ENCODE data around the gene PRPF6. TPM values are rescaled to one million over a fixed set of nuclear protein-coding genes. Genes with fewer than 3 reads are reported as not detected.

The PRPF6 gene
- total and polyA plus RNA-seq, 8 donors = 49.8 to 85.4 (median 80.3) TPM

DNA sequence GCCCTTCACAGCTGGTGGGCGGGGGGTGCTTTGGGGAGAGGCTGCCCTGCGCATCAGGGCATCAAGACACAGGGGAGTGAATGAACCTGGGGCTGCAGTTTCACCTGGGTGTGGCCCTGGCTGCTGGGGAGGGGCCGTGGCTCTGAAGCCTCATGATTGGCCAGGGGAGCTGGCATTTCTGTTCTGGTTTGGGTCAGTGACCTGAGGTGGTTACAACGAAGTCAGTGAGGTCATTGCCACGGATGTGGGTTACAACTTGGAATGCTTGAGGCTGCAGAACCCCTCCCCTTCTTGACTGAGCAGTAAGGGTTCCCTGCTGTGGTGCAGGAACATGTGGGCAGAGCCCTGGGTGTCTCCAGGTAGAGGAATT, 85.0 kb downstream of the PRPF6 start:
- no peak overlapping the region for H3K4me3 ChIP-seq
- H3K4me1 ChIP-seq = peaks cover 16 to 41% of the 10 kb centered on the region in 2 donors
- H3K36me3 ChIP-seq = no peaks in the 10 kb centered on the region
- H3K9me3 ChIP-seq = no peaks in the 10 kb centered on the region
- intact Hi-C loops (cut with DNase I) = no loop called here
- H3K27ac ChIP-seq = no peak overlapping the region
- TF ChIP-seq CTCF (IDR thresholded peaks at IDR 0.05) = no peak
- no peak for DNase-seq
- H3K27me3 ChIP-seq = no peaks in the 10 kb centered on the region
- no peak for ATAC-seq

GRCh38 chr20:64067005-64067632, 86.2 kb downstream of the PRPF6 start:
- H3K9me3 ChIP-seq = no peaks in the 10 kb centered on the region
- DNase-seq = no peak
- intact Hi-C loops (cut with DNase I) = no loop called here

DNA sequence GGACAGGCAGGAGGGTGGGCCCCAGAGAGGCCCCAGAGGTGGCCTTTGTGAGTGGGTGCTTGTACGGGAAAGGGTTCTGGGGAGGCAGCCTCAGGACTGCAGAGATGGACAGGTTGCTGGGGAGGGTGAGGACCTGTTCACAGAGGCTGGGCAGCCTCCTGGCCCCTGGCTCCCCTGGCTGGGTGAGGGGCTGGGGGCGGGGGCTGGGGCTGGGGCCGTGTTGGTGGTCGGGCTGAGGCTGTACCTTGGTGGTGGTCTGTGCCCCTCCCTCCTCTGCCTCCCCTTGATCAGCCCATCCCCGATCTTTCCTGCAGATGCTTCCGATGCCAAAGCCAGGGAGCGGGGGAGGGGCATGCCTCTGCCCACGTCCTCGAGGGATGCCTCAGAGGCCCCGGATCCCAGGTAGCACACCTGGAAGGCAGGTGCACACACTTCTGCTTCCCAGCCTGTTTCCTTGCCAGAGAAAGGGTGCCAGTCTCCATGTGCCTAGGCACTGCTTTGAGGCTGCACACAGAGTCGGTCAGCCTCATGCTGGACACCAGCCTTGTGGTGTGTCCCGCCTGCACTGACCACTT, 86.9 kb downstream of the PRPF6 start:
- TF ChIP-seq CTCF (IDR thresholded peaks at IDR 0.05) = no peak
- no peak for ATAC-seq
- intact Hi-C loops (cut with DNase I) = no loop called here

More at GRCh38 chr20:64067005-64067632, 86.2 kb downstream of the PRPF6 start:
- no peak for TF ChIP-seq CTCF (IDR thresholded peaks at IDR 0.05)
- Histone ChIP-seq H3K4me3 (no peak overlapping the region), H3K27me3 (no peaks in the 10 kb centered on the region), H3K27ac (no peak overlapping the region), H3K36me3 (peaks cover 0 to 8% of the 10 kb centered on the region in 2 donors), H3K4me1 (peaks cover 15 to 41% of the 10 kb centered on the region in 2 donors)
- no peak for ATAC-seq

GRCh38 chr20:64068386-64069208, 87.7 kb downstream of the PRPF6 start:
- intact Hi-C loops (cut with DNase I) = no loop called here
- DNase-seq (no peak), ATAC-seq (no peak)
- Histone ChIP-seq H3K27me3 (no peaks in the 10 kb centered on the region), H3K4me1 (peaks cover 10 to 30% of the 10 kb centered on the region in 2 donors), H3K27ac (no peak overlapping the region), H3K36me3 (peaks cover 0 to 23% of the 10 kb centered on the region in 2 donors), H3K9me3 (no peaks in the 10 kb centered on the region), H3K4me3 (no peak overlapping the region)
- TF ChIP-seq CTCF (IDR thresholded peaks at IDR 0.05) = no peak

More for the DNA sequence above, 86.9 kb downstream of the PRPF6 start:
- Histone ChIP-seq H3K36me3 (peaks cover 0 to 15% of the 10 kb centered on the region in 2 donors), H3K27me3 (no peaks in the 10 kb centered on the region), H3K4me1 (peaks cover 10 to 35% of the 10 kb centered on the region in 2 donors), H3K4me3 (no peak overlapping the region), H3K9me3 (no peaks in the 10 kb centered on the region), H3K27ac (no peak overlapping the region)
- no peak for DNase-seq

GRCh38 chr20:64069209-64069613, 88.3 kb downstream of the PRPF6 start:
- peaks cover 4 to 24% of the 10 kb centered on the region in 2 donors for H3K4me1 ChIP-seq
- DNase-seq (no peak), ATAC-seq (no peak)
- intact Hi-C loops (cut with DNase I) = no loop called here
- no peaks in the 10 kb centered on the region for H3K27me3 ChIP-seq
- H3K27ac ChIP-seq = no peak overlapping the region
- H3K9me3 ChIP-seq = no peaks in the 10 kb centered on the region
- H3K36me3 ChIP-seq = peaks cover 0 to 29% of the 10 kb centered on the region in 2 donors
- no peak overlapping the region for H3K4me3 ChIP-seq
- TF ChIP-seq CTCF (IDR thresholded peaks at IDR 0.05) = no peak
